Esophagus squamous epithelium (tissue), 5 donors: ENCODE measurements around the gene SLC2A6. TPM values are rescaled to one million over a fixed set of nuclear protein-coding genes. Genes with fewer than 3 reads are reported as not detected.

Source experiments
- DNase-seq: peaks from one replicate; lab custom pipeline; 2025; lab: John Stamatoyannopoulos, UW
- H3K27ac ChIP-seq, 4 donors: fragments of 200-600 bp; sonication (generic); one replicate each; pipeline ENCODE4 v1.5.1; 2016 to 2019; ENCODE audit warnings: mild to moderate bottlenecking in 1 of 4
- H3K27me3 ChIP-seq, 4 donors: fragments of 200-600 bp; sonication (generic); 1 replicate in 3 of 4; 2 replicates in 1 of 4; pipeline versions ENCODE4 v1.5.1 to v1.6.0; 2017 to 2021; ENCODE audit warnings: antibody characterized with exemption in 1 of 4
- H3K36me3 ChIP-seq, 3 donors: fragments of 200-600 bp; sonication (generic); one replicate each; pipeline ENCODE4 v1.5.1; 2016 to 2019
- H3K4me1 ChIP-seq, 3 donors: fragments of 200-600 bp; sonication (generic); one replicate each; pipeline ENCODE4 v1.5.1; 2017 to 2019
- H3K4me3 ChIP-seq, 4 donors: fragments of 200-600 bp; sonication (generic); 1 replicate in 3 of 4; 2 replicates in 1 of 4; pipeline ENCODE4 v1.5.1; 2016 to 2019; ENCODE audit warnings: mild to moderate bottlenecking in 2 of 4, moderate library complexity in 1 of 4
- H3K9me3 ChIP-seq, 3 donors: fragments of 200-600 bp; sonication (generic); one replicate each; pipeline ENCODE4 v1.5.1; 2016 to 2019
- POLR2A ChIP-seq, 4 donors: fragments of 450-650 bp; IDR thresholded peaks; one replicate each; pipeline ENCODE4 v1.6.1; 2017; ENCODE audit warnings: antibody characterized with exemption in 4 of 4, mild to moderate bottlenecking in 4 of 4, moderate library complexity in 3 of 4
- WGBS, 2 donors: methylation state at CpG; one replicate each; pipeline ENCODE4 v1.1.5; 2018; 5-methylcytosine and 5-hydroxymethylcytosine counted together
- intact Hi-C: fragments of 100-400 bp; cut with DNase I; formaldehyde crosslinking; loops from one replicate; pipeline ENCODE4 v1.15.0; 2022
- total RNA-seq, 4 donors: library from RNA; depleted of rRNA; stranded (reverse); fragments of >200 nt; gene quantifications; one replicate each; pipeline ENCODE4 v1.1.0, GENCODE V29; 2016
- TF ChIP-seq, protein P1 (sequence below), 6 experiments: fragments of 450-650 bp in 4 of 6; fragments of 200-600 bp in 2 of 6; sonication (generic) in 2 of 6; IDR thresholded peaks; one replicate each; pipeline ENCODE4 v1.5.1; 2016 to 2019; ENCODE audit warnings: antibody characterized with exemption in 6 of 6, mild to moderate bottlenecking in 4 of 6, moderate library complexity in 4 of 6
- donor health status: DM: yes; HTN: yes; CAD: no.

The SLC2A6 gene
- total RNA-seq, 4 donors from 2014 or later, result 0.42 to 1.1 (median 0.85) TPM

- Histone ChIP-seq H3K36me3 (no peaks in the 10 kb centered on the region), H3K27ac (no peak overlapping the region), H3K4me3 (no peak overlapping the region), H3K27me3 (peaks cover 0 to 57% (median 2%) of the 10 kb centered on the region in 4 donors), H3K4me1 (peaks cover 0 to 23% (median 9%) of the 10 kb centered on the region in 3 donors), H3K9me3 (no peaks in the 10 kb centered on the region)
- intact Hi-C loops, result no loop called here
- WGBS, 2 donors, result 85 to 92% methylated on average over 13 to 14 of the region's 22 CpGs
- no peak for DNase-seq
- no peak for TF ChIP-seq POLR2A (IDR thresholded peaks at IDR 0.05)
- TF ChIP-seq, protein P1, sequence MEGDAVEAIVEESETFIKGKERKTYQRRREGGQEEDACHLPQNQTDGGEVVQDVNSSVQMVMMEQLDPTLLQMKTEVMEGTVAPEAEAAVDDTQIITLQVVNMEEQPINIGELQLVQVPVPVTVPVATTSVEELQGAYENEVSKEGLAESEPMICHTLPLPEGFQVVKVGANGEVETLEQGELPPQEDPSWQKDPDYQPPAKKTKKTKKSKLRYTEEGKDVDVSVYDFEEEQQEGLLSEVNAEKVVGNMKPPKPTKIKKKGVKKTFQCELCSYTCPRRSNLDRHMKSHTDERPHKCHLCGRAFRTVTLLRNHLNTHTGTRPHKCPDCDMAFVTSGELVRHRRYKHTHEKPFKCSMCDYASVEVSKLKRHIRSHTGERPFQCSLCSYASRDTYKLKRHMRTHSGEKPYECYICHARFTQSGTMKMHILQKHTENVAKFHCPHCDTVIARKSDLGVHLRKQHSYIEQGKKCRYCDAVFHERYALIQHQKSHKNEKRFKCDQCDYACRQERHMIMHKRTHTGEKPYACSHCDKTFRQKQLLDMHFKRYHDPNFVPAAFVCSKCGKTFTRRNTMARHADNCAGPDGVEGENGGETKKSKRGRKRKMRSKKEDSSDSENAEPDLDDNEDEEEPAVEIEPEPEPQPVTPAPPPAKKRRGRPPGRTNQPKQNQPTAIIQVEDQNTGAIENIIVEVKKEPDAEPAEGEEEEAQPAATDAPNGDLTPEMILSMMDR (IDR thresholded peaks at IDR 0.05), result no peak
These were observed 53.8 kb downstream of the SLC2A6 start for GRCh38 chr9:133425049-133425632.

DNA sequence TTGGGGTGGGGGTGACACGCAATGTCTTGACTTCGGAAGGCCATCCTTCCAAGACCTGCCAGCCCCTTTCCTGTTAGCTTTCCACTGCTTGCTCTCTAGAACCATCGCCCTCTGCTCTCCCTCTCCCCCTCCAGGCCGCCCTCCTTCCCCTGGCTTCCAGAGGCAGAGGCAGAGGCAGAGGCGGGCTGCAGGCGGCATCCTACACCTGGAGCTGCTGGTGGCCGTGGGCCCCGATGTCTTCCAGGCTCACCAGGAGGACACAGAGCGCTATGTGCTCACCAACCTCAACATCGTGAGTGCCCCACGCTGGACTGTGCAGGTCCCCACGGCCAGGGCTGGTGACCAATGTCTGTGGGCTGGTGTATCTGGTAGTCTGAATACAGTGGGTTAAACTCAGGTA, 54.7 kb downstream of the SLC2A6 start:
- TF ChIP-seq, protein P1 (IDR thresholded peaks at IDR 0.05), result no peak
- TF ChIP-seq POLR2A (IDR thresholded peaks at IDR 0.05), result no peak
- H3K27me3 ChIP-seq, result peaks cover 0 to 49% (median 2%) of the 10 kb centered on the region in 4 donors
- H3K36me3 ChIP-seq, result no peaks in the 10 kb centered on the region
- H3K27ac ChIP-seq, result no peak overlapping the region
- no peaks in the 10 kb centered on the region for H3K9me3 ChIP-seq
- WGBS, 2 donors, result 98 to 100% methylated on average over 7 to 9 of the region's 12 CpGs
- peaks cover 0 to 17% (median 9%) of the 10 kb centered on the region in 3 donors for H3K4me1 ChIP-seq
- intact Hi-C loops, result no loop called here
- DNase-seq, result no peak
- no peak overlapping the region for H3K4me3 ChIP-seq

DNA sequence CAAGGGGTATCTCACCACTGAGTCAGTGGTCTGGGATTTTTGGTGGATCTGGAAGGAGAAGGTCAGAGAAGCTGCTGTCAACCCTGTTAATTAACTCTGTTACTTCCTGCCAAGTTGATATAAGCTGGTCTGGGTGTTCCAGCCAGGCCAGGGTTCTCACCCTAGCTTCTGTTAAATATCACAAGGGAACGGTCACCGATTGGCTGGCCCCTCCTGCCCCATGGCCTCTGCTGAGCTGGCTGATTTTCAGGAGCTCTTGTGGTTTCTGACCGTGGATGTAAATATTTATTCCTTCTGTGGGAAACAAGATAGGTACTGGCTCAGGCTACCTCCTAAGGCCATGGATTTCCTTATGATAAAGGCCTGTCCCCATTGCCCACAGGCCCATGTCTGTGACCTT, 55.7 kb downstream of the SLC2A6 start:
- no peak overlapping the region for H3K4me3 ChIP-seq
- WGBS, 2 donors, result 43 to 75% methylated on average over 3 of the region's 3 CpGs
- no peak overlapping the region for H3K27ac ChIP-seq
- no peaks in the 10 kb centered on the region for H3K36me3 ChIP-seq
- TF ChIP-seq, protein P1 (IDR thresholded peaks at IDR 0.05), result no peak
- TF ChIP-seq POLR2A (IDR thresholded peaks at IDR 0.05), result no peak
- no peak for DNase-seq
- H3K4me1 ChIP-seq, result peaks cover 0 to 17% (median 4%) of the 10 kb centered on the region in 3 donors
- no peaks in the 10 kb centered on the region for H3K9me3 ChIP-seq
- intact Hi-C loops, result no loop called here
- peaks cover 0 to 39% (median 2%) of the 10 kb centered on the region in 4 donors for H3K27me3 ChIP-seq

- H3K27ac ChIP-seq, result no peak within 1 kb of the TSS
- WGBS, 2 donors, result 54 to 59% methylated on average over 12 to 15 of the region's 23 CpGs
- no peak within 1 kb of the TSS for H3K4me3 ChIP-seq
- TF ChIP-seq, protein P1 (IDR thresholded peaks at IDR 0.05), result no peak
- TF ChIP-seq POLR2A (IDR thresholded peaks at IDR 0.05), result no peak
- no peak for DNase-seq
- H3K36me3 ChIP-seq, result no peaks in the 10 kb centered on the region
- intact Hi-C loops, result no loop called here
- H3K4me1 ChIP-seq, result peaks cover 1 to 22% (median 5%) of the 10 kb centered on the region in 3 donors
- peaks cover 0 to 26% (median 0%) of the 10 kb centered on the region in 4 donors for H3K27me3 ChIP-seq
- no peaks in the 10 kb centered on the region for H3K9me3 ChIP-seq
These were observed 57.0 kb downstream of the SLC2A6 start, which contains the start of gene ADAMTS13 for GRCh38 chr9:133421615-133422542. Gene ADAMTS13 (plus strand): TSS chr9:133422367. CDS start chr9:133422444, 77 bp downstream.

Other genes starting within 250 kb of the SLC2A6 start
- 10 to 100 TPM in 2 of 4 donors, 1 to 10 TPM in 2; 3.4 to 48.8 (median 8.2) TPM for gene ABO, start 203.9 kb downstream of the SLC2A6 start, total RNA-seq
- gene SURF6, start 142.9 kb downstream of the SLC2A6 start, total RNA-seq, result 10 to 100 TPM; 14.5 to 28.6 (median 22.0) TPM
- 10 to 100 TPM; 10.8 to 22.5 (median 15.9) TPM for gene MED22, start 131.0 kb downstream of the SLC2A6 start, total RNA-seq
- gene RPL7A, start 130.9 kb downstream of the SLC2A6 start, total RNA-seq, result 1,000 to 10,000 TPM; 1,828 to 2,553 (median 2,363) TPM
- 10 to 100 TPM; 18.2 to 44.7 (median 32.0) TPM for gene SURF1, start 122.6 kb downstream of the SLC2A6 start, total RNA-seq
- gene SURF2, start 122.5 kb downstream of the SLC2A6 start, total RNA-seq, result 10 to 100 TPM; 30.1 to 36.8 (median 33.6) TPM
- 100 to 1,000 TPM; 104 to 140 (median 117) TPM for gene SURF4, start 103.0 kb downstream of the SLC2A6 start, total RNA-seq
- under 1 TPM in 1 of 4 donors, not detected in 3; 0.38 TPM for gene STKLD1, start 102.7 kb downstream of the SLC2A6 start, total RNA-seq
- 10 to 100 TPM; 21.5 to 26.0 (median 21.7) TPM for gene REXO4, start 61.1 kb downstream of the SLC2A6 start, total RNA-seq
- 1 to 10 TPM in 1 of 4 donors, under 1 TPM in 3; 0.21 to 2.5 (median 0.33) TPM for gene ADAMTS13, start 56.7 kb downstream of the SLC2A6 start, total RNA-seq
- gene CACFD1, start 19.1 kb downstream of the SLC2A6 start, total RNA-seq, result 10 to 100 TPM in 1 of 4 donors, 1 to 10 TPM in 3; 5.9 to 13.7 (median 9.1) TPM
- gene MYMK, start 45.9 kb upstream of the SLC2A6 start, total RNA-seq, result not detected
- 1 to 10 TPM; 1.1 to 2.1 (median 1.4) TPM for gene ADAMTSL2, start 55.6 kb upstream of the SLC2A6 start, total RNA-seq
- not detected for gene FAM163B, start 130.3 kb upstream of the SLC2A6 start, total RNA-seq
- not detected for gene DBH, start 157.3 kb upstream of the SLC2A6 start, total RNA-seq